Measurements from ENCODE around the gene TTC34. TPM values are rescaled to one million over a fixed set of nuclear protein-coding genes. Genes with fewer than 3 reads are reported as not detected.
"Not testable (repeated sequence)": the region's sequence is repeated elsewhere in the genome, so short reads cannot be mapped to it uniquely, and the experiment has no call there.

TTC34 gene
- total RNA-seq, 2 experiments from 2014 or later: 1.6 to 1.9 TPM

DNA sequence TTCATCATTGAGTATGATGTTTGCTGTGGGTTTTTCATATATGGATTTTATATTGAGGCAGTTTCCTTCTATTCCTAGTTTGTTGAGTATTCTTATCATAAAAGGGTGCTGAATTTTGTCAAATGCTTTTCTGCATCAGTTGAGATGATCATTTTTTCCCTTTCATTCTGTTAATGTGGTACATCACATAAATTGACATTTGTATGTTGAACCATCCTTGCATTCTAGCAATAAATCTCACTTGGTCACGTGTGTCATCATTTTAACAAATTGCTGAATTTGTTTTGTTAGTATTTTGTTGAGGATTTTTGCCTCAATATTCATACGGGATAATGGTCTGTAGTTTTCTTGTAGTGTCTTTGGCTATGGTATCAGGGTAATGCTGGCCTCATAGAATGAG, 19.9 kb downstream of the TTC34 start:
- ChIA-PET CTCF (no interaction called here), POLR2A (no interaction called here)
- Mint-ChIP-seq H3K36me3 (ENCODE audit: low read depth) (peaks cover 2% of the 10 kb centered on the region), H3K27ac (no peak overlapping the region), H3K4me1 (no peaks in the 10 kb centered on the region), H3K4me3 (no peak overlapping the region), H3K27me3 (peaks cover 9% of the 10 kb centered on the region), H3K9me3 (peaks cover 19% of the 10 kb centered on the region)
- DNase-seq: no peak

DNA sequence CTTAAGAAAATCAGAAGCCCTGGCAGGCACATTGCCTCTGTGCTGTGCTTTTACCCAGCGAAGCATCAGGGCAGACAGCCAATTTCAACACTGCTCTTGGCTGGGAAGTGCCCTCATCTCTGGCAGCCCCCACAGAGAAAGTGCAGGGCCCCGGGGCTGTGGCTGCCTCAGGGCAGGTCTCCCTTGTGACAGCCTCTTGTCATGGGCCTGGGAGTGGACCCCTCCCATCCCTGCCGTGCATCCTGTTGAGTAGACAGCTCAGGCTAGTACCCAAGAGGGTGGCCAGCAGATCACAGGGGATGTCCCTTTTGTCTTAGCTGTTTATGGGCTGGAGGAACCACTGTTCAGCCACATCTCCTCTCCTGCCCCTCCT, 23.3 kb downstream of the TTC34 start:
- Mint-ChIP-seq H3K27ac (no peak overlapping the region), H3K9me3 (peaks cover 19% of the 10 kb centered on the region), H3K4me3 (no peak overlapping the region), H3K36me3 (ENCODE audit: low read depth) (peaks cover 2% of the 10 kb centered on the region), H3K4me1 (no peaks in the 10 kb centered on the region), H3K27me3 (peaks cover 9% of the 10 kb centered on the region)
- POLR2A ChIA-PET: no interaction called here
- no peak for DNase-seq
- CTCF ChIA-PET: interaction anchor here (1.8 kb wide), 1 partner anchor 9 kb away, joined by 5 read pairs; no protein-coding TSS in a partner anchor

DNA sequence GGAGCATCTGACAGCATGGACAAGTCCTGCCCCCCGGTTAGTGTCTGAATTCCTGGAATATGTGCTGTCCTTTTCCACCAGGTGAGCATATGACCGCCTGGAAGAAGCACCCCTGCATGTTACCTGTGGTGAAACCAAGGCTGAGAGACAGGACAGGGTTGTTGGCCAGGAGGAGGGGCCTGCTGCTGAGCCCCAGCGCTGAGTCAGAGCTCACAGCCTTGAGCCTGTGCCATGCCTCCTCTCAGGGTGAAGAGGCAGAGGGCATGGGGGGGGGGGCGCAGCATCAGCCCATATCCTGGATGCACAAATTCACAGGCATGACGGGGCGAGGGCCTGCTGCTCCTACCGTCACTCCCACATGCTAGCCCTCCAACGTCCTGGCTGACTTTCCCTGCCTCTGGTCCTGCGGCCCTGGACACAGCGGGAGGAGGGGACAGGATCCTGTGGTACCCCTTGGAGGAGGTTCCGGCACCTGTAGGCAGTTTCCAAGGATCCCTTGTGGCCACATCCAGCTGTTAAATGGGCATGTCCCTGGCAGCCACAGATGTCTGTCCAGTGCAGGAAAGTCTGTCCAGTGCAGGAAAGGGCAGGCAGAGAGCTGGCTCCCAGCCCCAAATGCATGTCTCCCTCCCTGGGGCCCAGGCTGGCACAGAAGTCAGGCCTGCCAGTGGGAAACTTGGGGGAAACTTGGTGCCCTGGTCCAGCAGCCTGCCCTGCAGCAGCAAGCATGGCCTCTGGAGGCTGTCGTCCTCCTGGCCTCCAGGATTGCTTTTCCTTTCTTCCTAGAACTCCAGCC, 23.9 kb downstream of the TTC34 start:
- ChIA-PET POLR2A (no interaction called here), CTCF (interaction anchor here (1.8 kb wide), 1 partner anchor 9 kb away, joined by 5 read pairs; no protein-coding TSS in a partner anchor)
- no peak overlapping the region for H3K27ac Mint-ChIP-seq
- no peaks in the 10 kb centered on the region for H3K4me1 Mint-ChIP-seq
- peaks cover 19% of the 10 kb centered on the region for H3K9me3 Mint-ChIP-seq
- peaks cover 2% of the 10 kb centered on the region for H3K36me3 Mint-ChIP-seq (ENCODE audit: low read depth)
- H3K27me3 Mint-ChIP-seq: peaks cover 9% of the 10 kb centered on the region
- no peak for DNase-seq
- no peak overlapping the region for H3K4me3 Mint-ChIP-seq

DNA sequence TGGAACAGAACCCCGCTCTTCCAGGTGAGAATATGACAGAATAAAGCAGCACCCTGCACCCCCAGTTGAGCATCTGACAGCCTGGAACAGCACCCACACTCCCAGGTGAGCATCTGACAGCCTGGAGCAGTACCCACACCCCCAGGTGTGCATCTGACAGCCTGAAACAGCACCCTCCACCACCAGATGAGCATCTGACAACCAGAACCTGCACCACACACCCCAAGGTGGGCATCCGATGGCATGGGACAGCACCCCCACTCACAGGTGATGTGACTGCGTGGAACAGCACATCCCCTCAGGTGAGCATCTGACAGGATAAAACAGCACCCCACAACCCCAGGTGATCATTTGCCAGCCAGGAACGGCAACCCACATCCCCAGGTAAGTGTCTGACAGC, 26.2 kb downstream of the TTC34 start:
- H3K4me3 Mint-ChIP-seq; POLR2A ChIA-PET; H3K36me3 Mint-ChIP-seq (ENCODE audit: low read depth); H3K27me3 Mint-ChIP-seq; H3K9me3 Mint-ChIP-seq; DNase-seq; H3K27ac Mint-ChIP-seq; CTCF ChIA-PET; H3K4me1 Mint-ChIP-seq: not testable (repeated sequence)

DNA sequence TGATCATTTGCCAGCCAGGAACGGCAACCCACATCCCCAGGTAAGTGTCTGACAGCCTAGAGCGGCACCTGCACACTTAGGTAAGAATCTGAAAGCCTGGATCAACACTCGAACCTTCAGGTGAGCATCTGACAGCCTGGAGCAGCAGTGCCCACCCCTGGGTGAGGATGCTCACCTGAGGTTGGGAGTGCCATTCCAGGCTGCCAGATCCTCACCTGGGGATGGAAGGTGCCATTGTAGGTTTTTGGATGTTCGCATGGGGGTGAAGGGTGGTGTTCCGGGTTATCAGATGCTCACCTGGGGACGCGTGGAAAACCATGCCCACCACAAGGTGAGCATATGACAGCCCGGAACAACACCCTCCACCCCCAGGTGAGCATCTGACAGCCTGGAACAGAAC, 33.4 kb downstream of the TTC34 start:
- H3K27me3 Mint-ChIP-seq; POLR2A ChIA-PET; CTCF ChIA-PET; H3K4me3 Mint-ChIP-seq; DNase-seq; H3K27ac Mint-ChIP-seq; H3K36me3 Mint-ChIP-seq (ENCODE audit: low read depth); H3K4me1 Mint-ChIP-seq; H3K9me3 Mint-ChIP-seq: not testable (repeated sequence)

DNA sequence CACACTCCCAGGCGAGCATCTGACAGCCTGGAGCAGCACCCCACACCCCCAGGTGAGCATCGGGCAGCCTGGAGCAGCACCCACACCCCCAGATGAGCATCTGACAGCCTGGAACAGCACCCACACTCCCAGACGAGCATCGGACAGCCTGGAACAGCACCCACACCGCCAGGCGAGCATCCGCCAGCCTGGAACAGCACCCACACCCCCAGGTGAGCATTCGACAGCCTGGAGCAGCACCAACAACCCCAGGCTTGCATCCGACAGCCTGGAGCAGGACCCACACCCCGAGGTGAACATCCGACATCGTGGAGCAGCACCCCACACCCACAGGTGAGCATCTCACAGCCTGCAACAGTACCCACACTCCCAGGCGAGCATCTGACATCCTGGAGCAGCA, 42.1 kb downstream of the TTC34 start:
- H3K27me3 Mint-ChIP-seq; H3K27ac Mint-ChIP-seq; CTCF ChIA-PET; H3K36me3 Mint-ChIP-seq (ENCODE audit: low read depth); DNase-seq; H3K9me3 Mint-ChIP-seq; H3K4me3 Mint-ChIP-seq; H3K4me1 Mint-ChIP-seq; POLR2A ChIA-PET: not testable (repeated sequence)

DNA sequence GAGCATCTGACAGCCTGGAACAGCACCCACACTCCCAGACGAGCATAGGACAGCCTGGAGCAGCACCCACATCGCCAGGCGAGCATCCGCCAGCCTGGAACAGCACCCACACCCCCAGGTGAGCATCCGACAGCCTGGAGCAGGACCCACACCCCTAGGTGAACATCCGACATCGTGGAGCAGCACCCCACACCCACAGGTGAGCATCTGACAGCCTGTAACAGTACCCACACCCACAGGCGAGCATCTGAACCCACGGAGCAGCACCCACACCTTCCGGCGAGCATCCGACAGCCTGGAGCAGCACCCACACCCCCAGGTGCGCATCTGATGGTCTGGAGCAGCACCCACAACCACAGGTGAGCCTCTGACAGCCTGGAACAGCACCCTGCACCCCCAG, 44.0 kb downstream of the TTC34 start:
- H3K36me3 Mint-ChIP-seq (ENCODE audit: low read depth); CTCF ChIA-PET; H3K4me3 Mint-ChIP-seq; POLR2A ChIA-PET; H3K9me3 Mint-ChIP-seq; DNase-seq; H3K27ac Mint-ChIP-seq; H3K27me3 Mint-ChIP-seq; H3K4me1 Mint-ChIP-seq: not testable (repeated sequence)

DNA sequence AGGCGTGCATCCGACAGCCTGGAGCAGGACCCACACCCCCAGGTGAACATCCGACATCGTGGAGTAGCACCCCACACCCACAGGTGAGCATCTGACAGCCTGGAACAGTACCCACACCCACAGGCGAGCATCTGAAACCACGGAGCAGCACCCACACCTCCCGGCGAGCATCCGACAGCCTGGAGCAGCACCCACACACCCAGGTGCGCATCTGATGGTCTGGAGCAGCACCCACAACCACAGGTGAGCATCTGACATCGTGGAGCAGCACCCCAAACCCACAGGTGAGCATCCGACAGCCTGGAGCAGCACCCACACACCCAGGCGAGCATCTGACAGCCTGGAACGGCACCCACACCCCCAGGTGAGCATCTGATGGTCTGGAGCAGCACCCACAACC, 46.1 kb downstream of the TTC34 start:
- H3K36me3 Mint-ChIP-seq (ENCODE audit: low read depth); H3K27me3 Mint-ChIP-seq; H3K4me3 Mint-ChIP-seq; POLR2A ChIA-PET; H3K4me1 Mint-ChIP-seq; CTCF ChIA-PET; H3K9me3 Mint-ChIP-seq; DNase-seq; H3K27ac Mint-ChIP-seq: not testable (repeated sequence)

DNA sequence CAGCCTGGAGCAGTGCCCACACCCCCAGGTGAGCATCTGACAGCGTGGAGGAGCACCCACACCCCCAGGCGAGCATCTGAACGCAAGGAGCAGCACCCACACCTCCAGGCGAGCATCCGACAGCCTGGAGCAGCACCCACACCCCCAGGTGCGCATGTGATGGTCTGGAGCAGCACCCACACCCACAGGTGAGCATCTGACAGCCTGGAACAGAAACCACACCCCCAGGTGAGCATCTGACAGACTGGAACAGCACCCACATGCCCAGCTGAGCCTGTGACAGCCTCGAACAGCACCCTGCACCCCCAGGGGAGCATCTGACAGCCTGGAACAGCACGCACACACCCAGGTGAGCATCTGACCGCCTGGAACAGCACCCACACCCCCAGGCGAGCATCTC, 46.9 kb downstream of the TTC34 start:
- CTCF ChIA-PET; H3K36me3 Mint-ChIP-seq (ENCODE audit: low read depth); DNase-seq; H3K27me3 Mint-ChIP-seq; H3K27ac Mint-ChIP-seq; H3K4me3 Mint-ChIP-seq; POLR2A ChIA-PET; H3K9me3 Mint-ChIP-seq; H3K4me1 Mint-ChIP-seq: not testable (repeated sequence)

DNA sequence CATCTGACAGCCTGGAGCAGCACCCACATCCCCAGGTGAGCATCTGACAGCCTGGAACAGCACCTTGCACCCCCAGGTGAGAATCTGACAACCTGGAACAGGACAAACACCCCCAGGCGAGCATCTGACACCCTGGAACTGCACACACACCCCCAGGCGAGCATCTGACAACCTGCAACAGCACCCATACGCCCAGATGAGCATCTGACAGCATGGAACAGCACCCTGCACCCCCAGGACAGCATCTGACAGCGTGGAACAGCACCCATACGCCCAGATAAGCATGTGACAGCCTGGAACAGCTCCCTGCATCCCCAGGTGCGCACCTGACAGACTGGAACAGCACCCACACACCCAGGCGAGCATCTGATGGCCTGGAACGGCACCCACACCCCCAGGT, 49.0 kb downstream of the TTC34 start:
- H3K4me3 Mint-ChIP-seq; POLR2A ChIA-PET; DNase-seq; H3K27me3 Mint-ChIP-seq; H3K36me3 Mint-ChIP-seq (ENCODE audit: low read depth); H3K4me1 Mint-ChIP-seq; H3K27ac Mint-ChIP-seq; CTCF ChIA-PET; H3K9me3 Mint-ChIP-seq: not testable (repeated sequence)

DNA sequence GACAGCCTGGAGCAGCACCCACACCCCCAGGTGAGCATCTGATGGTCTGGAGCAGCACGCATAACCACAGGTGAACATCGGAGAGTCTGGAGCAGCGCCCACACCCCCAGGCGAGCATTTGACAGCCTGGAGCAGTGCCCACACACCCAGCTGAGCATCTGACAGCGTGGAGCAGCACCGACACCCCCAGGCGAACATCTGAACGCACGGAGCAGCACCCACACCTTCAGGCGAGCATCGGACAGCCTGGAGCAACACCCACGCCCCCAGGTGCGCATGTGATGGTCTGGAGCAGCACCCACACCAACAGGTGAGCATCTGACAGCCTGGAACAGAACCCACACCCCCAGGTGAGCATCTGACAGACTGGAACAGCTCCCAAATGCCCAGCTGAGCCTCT, 49.6 kb downstream of the TTC34 start:
- H3K4me3 Mint-ChIP-seq; H3K27me3 Mint-ChIP-seq; H3K36me3 Mint-ChIP-seq (ENCODE audit: low read depth); DNase-seq; H3K4me1 Mint-ChIP-seq; H3K27ac Mint-ChIP-seq; H3K9me3 Mint-ChIP-seq; CTCF ChIA-PET; POLR2A ChIA-PET: not testable (repeated sequence)

DNA sequence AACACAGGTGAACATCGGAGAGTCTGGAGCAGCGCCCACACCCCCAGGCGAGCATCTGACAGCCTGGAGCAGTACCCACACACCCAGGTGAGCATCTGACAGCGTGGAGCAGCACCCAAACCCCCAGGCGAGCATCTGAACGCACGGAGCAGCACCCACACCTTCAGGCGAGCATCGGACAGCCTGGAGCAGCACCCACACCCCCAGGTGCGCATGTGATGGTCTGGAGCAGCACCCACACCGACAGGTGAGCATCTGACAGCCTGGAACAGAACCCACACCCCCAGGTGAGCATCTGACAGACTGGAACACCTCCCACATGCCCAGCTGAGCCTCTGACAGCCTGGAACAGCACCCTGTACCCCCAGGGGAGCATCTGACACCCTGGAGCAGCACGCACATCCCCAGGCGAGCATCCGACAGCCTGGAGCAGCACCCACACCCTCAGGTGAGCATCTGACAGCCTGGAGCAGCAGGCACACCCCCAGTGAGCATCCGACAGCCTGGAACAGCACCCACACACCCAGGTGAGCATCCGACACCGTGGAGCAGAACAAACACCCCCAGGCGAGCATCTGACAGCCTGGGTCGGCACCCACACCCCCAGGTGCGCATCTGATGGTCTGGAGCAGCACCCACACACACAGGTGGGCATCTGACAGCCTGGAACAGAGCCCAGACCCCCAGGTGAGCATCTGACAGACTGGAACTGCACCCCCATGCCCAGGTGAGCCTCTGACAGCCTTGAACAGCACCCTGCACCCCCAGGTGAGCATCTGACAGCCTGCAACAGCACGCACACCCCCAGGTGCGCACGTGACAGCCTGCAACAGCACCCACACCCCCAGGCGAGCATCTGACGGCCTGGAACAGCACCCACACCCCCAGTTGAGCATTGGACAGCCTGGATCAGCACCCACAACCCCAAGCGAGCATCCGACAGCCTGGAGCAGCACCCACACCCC, 50.4 kb downstream of the TTC34 start:
- H3K4me3 Mint-ChIP-seq; DNase-seq; H3K27me3 Mint-ChIP-seq; H3K9me3 Mint-ChIP-seq; H3K4me1 Mint-ChIP-seq; H3K36me3 Mint-ChIP-seq (ENCODE audit: low read depth); H3K27ac Mint-ChIP-seq; POLR2A ChIA-PET; CTCF ChIA-PET: not testable (repeated sequence)

DNA sequence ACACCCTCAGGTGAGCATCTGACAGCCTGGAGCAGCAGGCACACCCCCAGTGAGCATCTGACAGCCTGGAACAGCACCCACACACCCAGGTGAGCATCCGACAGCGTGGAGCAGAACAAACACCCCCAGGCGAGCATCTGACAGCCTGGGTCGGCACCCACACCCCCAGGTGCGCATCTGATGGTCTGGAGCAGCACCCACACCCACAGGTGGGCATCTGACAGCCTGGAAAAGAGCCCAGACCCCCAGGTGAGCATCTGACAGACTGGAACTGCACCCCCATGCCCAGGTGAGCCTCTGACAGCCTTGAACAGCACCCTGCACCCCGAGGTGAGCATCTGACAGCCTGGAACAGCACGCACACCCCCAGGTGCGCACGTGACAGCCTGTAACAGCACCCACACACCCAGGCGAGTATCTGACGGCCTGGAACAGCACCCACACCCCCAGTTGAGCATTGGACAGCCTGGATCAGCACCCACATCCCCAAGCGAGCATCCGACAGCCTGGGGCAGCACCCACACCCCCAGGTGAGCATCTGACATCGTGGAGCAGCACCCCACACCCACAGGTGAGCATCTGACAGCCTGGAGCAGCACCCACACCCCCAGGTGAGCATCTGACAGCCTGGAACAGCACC, 51.3 kb downstream of the TTC34 start:
- H3K9me3 Mint-ChIP-seq; H3K4me3 Mint-ChIP-seq; H3K4me1 Mint-ChIP-seq; H3K27ac Mint-ChIP-seq; H3K27me3 Mint-ChIP-seq; H3K36me3 Mint-ChIP-seq (ENCODE audit: low read depth); POLR2A ChIA-PET; CTCF ChIA-PET; DNase-seq: not testable (repeated sequence)
